IMR-90 (cell line): ENCODE measurements around the gene ABR. TPM values are rescaled to one million over a fixed set of nuclear protein-coding genes. Genes with fewer than 3 reads are reported as not detected.

ENCODE experiments used
- ATAC-seq: fragments of 200-7000 bp; cut with Tn5 transposase; 2 replicates; pipeline ENCODE4 v1.9.1; 2020; ENCODE audit warnings: low read depth, mild to moderate bottlenecking, moderate library complexity
- BruUV-seq: library from RNA; stranded (reverse); fragments of 400-500 nt; replicated peaks from 2 replicates; lab custom pipeline; 2021; lab: Mats Ljungman, UMichigan
- CTCF ChIA-PET: fragments of 300-600 bp; formaldehyde crosslinking; extraction: SDS; loops from one replicate; lab custom pipeline; 2021; ENCODE audit warnings: antibody characterized with exemption; lab: Yijun Ruan, JAX
- POLR2A ChIA-PET: fragments of 300-600 bp; sonication (Branson Sonifier 250); formaldehyde crosslinking; loops from one replicate; lab custom pipeline; 2022; ENCODE audit warnings: antibody characterized with exemption; ENCODE audit not compliant: unreplicated experiment; lab: Charles Lee
- DNase-seq: peaks from one replicate; pipeline ENCODE4 v3.0.0; 2013
- H2AFZ ChIP-seq: replicated peaks from 2 replicates; pipeline ENCODE3; 2013; ENCODE audit warnings: low read length, mild to moderate bottlenecking; ENCODE audit not compliant: poor library complexity
- H2AK5ac ChIP-seq: 2 replicates; pipeline ENCODE4 v1.6.1; 2013; ENCODE audit warnings: low read depth, low read length, inconsistent platforms
- H2AK9ac ChIP-seq: replicated peaks from 2 replicates; pipeline ENCODE3; 2013; ENCODE audit warnings: mild to moderate bottlenecking, low read depth, low read length, moderate library complexity; ENCODE audit not compliant: poor library complexity
- H2BK120ac ChIP-seq: 2 replicates; pipeline ENCODE4 v1.6.1; 2013; ENCODE audit warnings: low read depth, low read length, inconsistent platforms
- H2BK15ac ChIP-seq: 3 replicates; pipeline ENCODE4 v1.6.1; 2013; ENCODE audit warnings: low read depth, low read length, inconsistent platforms
- H2BK20ac ChIP-seq: 2 replicates; pipeline ENCODE4 v1.6.1; 2013; ENCODE audit warnings: low read depth, mild to moderate bottlenecking, inconsistent platforms, low read length, moderate library complexity
- H2BK5ac ChIP-seq: 2 replicates; pipeline ENCODE4 v1.6.1; 2013; ENCODE audit warnings: mild to moderate bottlenecking, low read depth, low read length, inconsistent platforms; ENCODE audit not compliant: poor library complexity, severe bottlenecking
- H3K14ac ChIP-seq: replicated peaks from 2 replicates; pipeline ENCODE4 v1.6.1; 2013; ENCODE audit warnings: low read depth, low read length, inconsistent platforms
- H3K18ac ChIP-seq: 2 replicates; pipeline ENCODE4 v1.6.1; 2013; ENCODE audit warnings: low read depth, low read length, control low read depth
- H3K23ac ChIP-seq: 2 replicates; pipeline ENCODE4 v1.6.1; 2013; ENCODE audit warnings: low read depth, low read length, inconsistent platforms
- H3K27ac ChIP-seq: 2 replicates; pipeline ENCODE4 v1.5.1; 2013; ENCODE audit warnings: mild to moderate bottlenecking, control low read depth, low read length; ENCODE audit not compliant: insufficient read depth
- H3K27me3 ChIP-seq: 2 replicates; pipeline ENCODE4 v1.6.1; 2013; ENCODE audit warnings: low read length; ENCODE audit not compliant: control insufficient read depth, insufficient read depth
- H3K36me3 ChIP-seq: 2 replicates; pipeline ENCODE4 v1.6.1; 2013; ENCODE audit warnings: low read length, mixed read lengths; ENCODE audit not compliant: control insufficient read depth, insufficient read depth
- H3K4ac ChIP-seq: 2 replicates; pipeline ENCODE4 v1.6.1; 2013; ENCODE audit warnings: low read depth, low read length, inconsistent platforms
- H3K4me1 ChIP-seq: 2 replicates; pipeline ENCODE4 v1.6.1; 2013; ENCODE audit warnings: low read length, mixed read lengths; ENCODE audit not compliant: control insufficient read depth, insufficient read depth
- H3K4me2 ChIP-seq: 2 replicates; pipeline ENCODE4 v1.6.1; 2013; ENCODE audit warnings: low read depth, mild to moderate bottlenecking, control low read depth, low read length, moderate library complexity
- H3K4me3 ChIP-seq: 2 replicates; pipeline ENCODE4 v1.5.1; 2013; ENCODE audit warnings: low read depth, mild to moderate bottlenecking, control low read depth, low read length, moderate library complexity; ENCODE audit not compliant: insufficient read depth
- H3K56ac ChIP-seq: 2 replicates; pipeline ENCODE4 v1.6.1; 2013; ENCODE audit warnings: low read length, inconsistent platforms; ENCODE audit not compliant: insufficient read depth; ENCODE audit errors: extremely low read depth
- H3K79me1 ChIP-seq, 2 experiments: 2 replicates each; pipeline ENCODE4 v1.6.1; 2013; ENCODE audit warnings: low read length in 2 of 2, inconsistent platforms in 1 of 2, low read depth in 1 of 2
- H3K9ac ChIP-seq: 2 replicates; pipeline ENCODE4 v1.6.1; 2013; ENCODE audit warnings: low read depth, low read length, control low read depth
- H3K9me1 ChIP-seq: 2 replicates; pipeline ENCODE4 v1.6.1; 2013; ENCODE audit warnings: low read length, inconsistent platforms; ENCODE audit not compliant: insufficient read depth
- H3K9me3 ChIP-seq: 2 replicates; pipeline ENCODE4 v1.6.1; 2013; ENCODE audit warnings: low read length; ENCODE audit not compliant: control insufficient read depth, insufficient read depth
- H4K20me1 ChIP-seq: 2 replicates; pipeline ENCODE4 v1.6.1; 2013; ENCODE audit warnings: low read length, inconsistent platforms; ENCODE audit not compliant: insufficient read depth
- H4K5ac ChIP-seq: 2 replicates; pipeline ENCODE4 v1.6.1; 2013; ENCODE audit warnings: mild to moderate bottlenecking, low read depth, low read length, control low read depth
- H4K8ac ChIP-seq, 2 experiments: 2 replicates each; pipeline ENCODE4 v1.6.1; 2013; ENCODE audit warnings: low read depth in 2 of 2, low read length in 2 of 2, control low read depth in 1 of 2, inconsistent platforms in 1 of 2
- H4K91ac ChIP-seq: 2 replicates; pipeline ENCODE4 v1.6.1; 2013; ENCODE audit warnings: low read depth, low read length, inconsistent platforms; ENCODE audit not compliant: insufficient read depth
- RAD21 ChIP-seq: IDR thresholded peaks from 2 replicates; pipeline ENCODE4 v1.6.1; 2012; ENCODE audit warnings: low read length, improper control_type of control experiment
- RCOR1 ChIP-seq: IDR thresholded peaks from 2 replicates; pipeline ENCODE4 v1.6.1; 2012; ENCODE audit warnings: mild to moderate bottlenecking, low read length, improper control_type of control experiment; ENCODE audit not compliant: insufficient replicate concordance
- WGBS, 2 experiments: methylation state at CpG; one replicate each; pipeline versions ENCODE4 v1.1.5 to v1.1.7; 2013; ENCODE audit warnings: missing lambda C conversion rate in 2 of 2; ENCODE audit not compliant: insufficient read length in 1 of 2; ENCODE audit errors: extremely low coverage in 2 of 2; 5-methylcytosine and 5-hydroxymethylcytosine counted together
- dilution Hi-C: fragments of 300-500 bp; cut with HindIII; formaldehyde crosslinking; loops from one replicate; pipeline ENCODE4 v1.14.3; 2018; ENCODE audit warnings: low sequenced_read_pairs; ENCODE audit not compliant: unreplicated experiment
- in situ Hi-C: fragments of 300-500 bp; cut with MboI; formaldehyde crosslinking; loops from 3 replicates; pipeline ENCODE4 v1.14.3; 2019; ENCODE audit warnings: low sequenced_read_pairs, inconsistent platforms, mixed read lengths
- intact Hi-C: fragments of 100-400 bp; cut with micrococcal nuclease; formaldehyde crosslinking; loops from 2 replicates; pipeline ENCODE4 v1.10.0; 2022
- polyA plus RNA-seq, 3 experiments: library from polyadenylated mRNA; depleted of rRNA; stranded (reverse); fragments of >200 nt; gene quantifications; 2 replicates each; pipeline ENCODE4 v1.2.3, GENCODE V29; 2012; ENCODE audit warnings: low replicate concordance in 1 of 3
- total RNA-seq: library from RNA; depleted of rRNA; stranded (reverse); fragments of >200 nt; gene quantifications from 2 replicates; pipeline ENCODE4 v1.2.3, GENCODE V29; 2012
- TF ChIP-seq, protein P1 (sequence below): fragments of 150-350 bp; IDR thresholded peaks from 2 replicates; pipeline ENCODE4 v1.6.1; 2016; ENCODE audit warnings: low read depth, mild to moderate bottlenecking, low read length, moderate library complexity, borderline replicate concordance

Gene ABR
- total and polyA plus RNA-seq, 2 of the 4 experiments (the other 2 are of a cell fraction), result 28.3 to 79.7 TPM

GRCh38 chr17:1001640-1002411 is 178.0 kb downstream of the ABR start:
- POLR2A ChIA-PET, result no interaction called here

More at GRCh38 chr17:1001640-1002411, 178.0 kb downstream of the ABR start:
- Histone ChIP-seq H4K8ac (peak overlapping the region; percentile 7 to 95; a peak in 3 of 4 replicates), H2AK5ac (peak overlapping the region; percentile 98), H4K20me1 (peaks cover 68% of the 10 kb centered on the region), H3K14ac (peak overlapping the region; percentile 93), H3K4me2 (peak overlapping the region; percentile 15), H3K27me3 (no peaks in the 10 kb centered on the region), H4K91ac (peak overlapping the region; percentile 83), H3K4ac (peak overlapping the region; percentile 97), H3K18ac (peak overlapping the region; percentile 87), H4K5ac (peak overlapping the region; percentile 83), H2BK20ac (peak overlapping the region; percentile 87), H2BK5ac (peak overlapping the region; percentile 96), H2AK9ac (peak overlapping the region; percentile 82), H2BK15ac (peak overlapping the region; percentile 91; the same call in 2 of the 3 replicates), H3K9ac (peak overlapping the region; percentile 47), H3K23ac (peak overlapping the region; percentile 96; the same call in 1 of the 2 replicates), H3K4me1 (peaks cover 50% of the 10 kb centered on the region), H3K56ac (peak overlapping the region; percentile 41; the same call in 1 of the 2 replicates), H3K36me3 (peaks cover 46% of the 10 kb centered on the region), H3K9me3 (no peaks in the 10 kb centered on the region), H3K9me1 (peaks cover 30% of the 10 kb centered on the region), H3K27ac (peak overlapping the region; percentile 95), H2AFZ (peak overlapping the region; percentile 52), H3K4me3 (no peak overlapping the region), H2BK120ac (peak overlapping the region; percentile 95), H3K79me1 (peaks cover 28 to 72% of the 10 kb centered on the region in 2 experiments)
- CTCF ChIA-PET, result interaction anchor here (1.5 to 3.2 kb wide), 2 partner anchors 27 to 54 kb away, joined by 3 to 25 read pairs; no protein-coding TSS in a partner anchor
- DNase-seq, result peak; percentile 75
- dilution Hi-C loops (no loop called here), in situ Hi-C loops (no loop called here), intact Hi-C loops (loop anchor here (1.0 kb wide), 1 partner anchor 54 kb away; no protein-coding TSS in a partner anchor)
- TF ChIP-seq, protein P1, sequence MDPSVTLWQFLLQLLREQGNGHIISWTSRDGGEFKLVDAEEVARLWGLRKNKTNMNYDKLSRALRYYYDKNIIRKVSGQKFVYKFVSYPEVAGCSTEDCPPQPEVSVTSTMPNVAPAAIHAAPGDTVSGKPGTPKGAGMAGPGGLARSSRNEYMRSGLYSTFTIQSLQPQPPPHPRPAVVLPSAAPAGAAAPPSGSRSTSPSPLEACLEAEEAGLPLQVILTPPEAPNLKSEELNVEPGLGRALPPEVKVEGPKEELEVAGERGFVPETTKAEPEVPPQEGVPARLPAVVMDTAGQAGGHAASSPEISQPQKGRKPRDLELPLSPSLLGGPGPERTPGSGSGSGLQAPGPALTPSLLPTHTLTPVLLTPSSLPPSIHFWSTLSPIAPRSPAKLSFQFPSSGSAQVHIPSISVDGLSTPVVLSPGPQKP, result no peak
- TF ChIP-seq RAD21 (no peak), RCOR1 (peak; percentile 17)
- ATAC-seq, result peak; percentile 12
- 44% methylated on average over 6 of the region's 18 CpGs; no CpG with 5 or more reads in 1 of the 2 experiments for WGBS, 2 experiments
- no TSS peak for BruUV-seq
